Keratinocyte (primary cell): ENCODE data around the gene KSR2. TPM values are rescaled to one million over a fixed set of nuclear protein-coding genes. Genes with fewer than 3 reads are reported as not detected.

Experiments
- DNase-seq: peaks from one replicate; pipeline ENCODE4 v3.0.0-alpha.2; 2011; ENCODE audit warnings: low read depth, missing footprints, low spot score
- FAIRE-seq: peaks from 2 replicates; lab custom pipeline; 2011; peaks lifted over from hg19 to GRCh38; lab: Jason Lieb, UNC
- H2AFZ ChIP-seq: 2 replicates; pipeline ENCODE4 v1.6.0; 2012; ENCODE audit warnings: low read length, control low read depth, inconsistent platforms; ENCODE audit not compliant: control insufficient read depth
- H3K27ac ChIP-seq: 2 replicates; pipeline ENCODE4 v1.5.1; 2011; ENCODE audit warnings: low read length; ENCODE audit not compliant: control insufficient read depth, insufficient read depth
- H3K27me3 ChIP-seq: 3 replicates; pipeline ENCODE4 v1.6.0; 2011; ENCODE audit warnings: low read length; ENCODE audit not compliant: control insufficient read depth, insufficient read depth; ENCODE audit errors: extremely low read depth
- H3K36me3 ChIP-seq, 2 experiments: 2 replicates in 1 of 2; 3 replicates in 1 of 2; pipeline ENCODE4 v1.5.1; 2011; ENCODE audit warnings: low read length in 2 of 2, mild to moderate bottlenecking in 1 of 2; ENCODE audit not compliant: control insufficient read depth in 2 of 2, insufficient read depth in 2 of 2; ENCODE audit errors: extremely low read depth in 1 of 2
- H3K4me1 ChIP-seq: 3 replicates; pipeline ENCODE4 v1.5.1; 2011; ENCODE audit warnings: low read length; ENCODE audit not compliant: control insufficient read depth, insufficient read depth; ENCODE audit errors: extremely low read depth
- H3K4me2 ChIP-seq: 3 replicates; pipeline ENCODE4 v1.6.0; 2011; ENCODE audit warnings: low read depth, low read length; ENCODE audit not compliant: control insufficient read depth, insufficient read depth; ENCODE audit errors: extremely low read depth
- H3K4me3 ChIP-seq, 3 experiments: fragments of 200-600 bp in 1 of 3; sonication (generic) in 1 of 3; 2 replicates in 2 of 3; 3 replicates in 1 of 3; pipeline ENCODE4 v1.5.1; 2011 to 2016; ENCODE audit warnings: low read length in 3 of 3, mild to moderate bottlenecking in 3 of 3, control low read depth in 2 of 3, inconsistent platforms in 1 of 3, low read depth in 1 of 3, mixed read lengths in 1 of 3, mixed run types in 1 of 3, moderate library complexity in 1 of 3; ENCODE audit not compliant: control insufficient read depth in 2 of 3, insufficient read depth in 2 of 3; ENCODE audit errors: extremely low read depth in 1 of 3
- H3K79me2 ChIP-seq: 2 replicates; pipeline ENCODE4 v1.6.0; 2012; ENCODE audit warnings: low read length; ENCODE audit not compliant: control insufficient read depth, insufficient read depth
- H3K9ac ChIP-seq: 3 replicates; pipeline ENCODE4 v1.6.0; 2011; ENCODE audit warnings: low read length; ENCODE audit not compliant: control insufficient read depth, insufficient read depth; ENCODE audit errors: extremely low read depth
- H3K9me1 ChIP-seq: 3 replicates; pipeline ENCODE4 v1.6.0; 2011; ENCODE audit warnings: low read length; ENCODE audit not compliant: control insufficient read depth, insufficient read depth; ENCODE audit errors: extremely low read depth
- H3K9me3 ChIP-seq: 2 replicates; pipeline ENCODE4 v1.5.1; 2012; ENCODE audit warnings: low read depth, low read length; ENCODE audit not compliant: control insufficient read depth
- H4K20me1 ChIP-seq: 3 replicates; pipeline ENCODE4 v1.6.0; 2011; ENCODE audit warnings: low read length; ENCODE audit not compliant: control insufficient read depth, insufficient read depth; ENCODE audit errors: extremely low read depth
- CTCF ChIP-seq, 3 experiments: IDR thresholded peaks in 1 of 3; conservative IDR thresholded peaks in 1 of 3; optimal IDR thresholded peaks in 1 of 3; 2 replicates in 2 of 3; 3 replicates in 1 of 3; pipeline versions ENCODE3 to v1.5.1; 2011; ENCODE audit warnings: low read length in 3 of 3, mild to moderate bottlenecking in 3 of 3, moderate library complexity in 2 of 3, control low read depth in 1 of 3, inconsistent platforms in 1 of 3; ENCODE audit not compliant: insufficient read depth in 2 of 3; ENCODE audit errors: extremely low read depth in 1 of 3
- EZH2 ChIP-seq: IDR thresholded peaks from one replicate; pipeline ENCODE4 v1.6.1; 2012; ENCODE audit warnings: inconsistent platforms, mild to moderate bottlenecking, low read length, moderate library complexity
- dilution Hi-C: fragments of 300-500 bp; cut with MboI; formaldehyde crosslinking; loops from one replicate; pipeline ENCODE4 v1.7.0; 2020; ENCODE audit warnings: low sequenced_read_pairs; ENCODE audit not compliant: extremely low pct_ligation_motif_present
- polyA plus RNA-seq, 5 experiments: library from polyadenylated mRNA; depleted of rRNA in 3 of 5; stranded (reverse) in 3 of 5; stranded (forward) in 1 of 5; unstranded in 1 of 5; fragments of >200 nt; gene quantifications; 1 replicate in 1 of 5; 2 replicates in 3 of 5; 3 replicates in 1 of 5; pipeline versions ENCODE4 v1.2.1 to v1.2.3, GENCODE V29; 2011 to 2012; ENCODE audit warnings: missing spikeins in 2 of 5, low read depth in 1 of 5, low replicate concordance in 1 of 5

The KSR2 gene
- polyA plus RNA-seq, 1 donor (not counting 4 experiments of a cell fraction or from before 2014, with no cell fraction given): 0.01 TPM

GRCh38 chr12:117491711-117492110, 477.1 kb downstream of the KSR2 start:
- no peak for TF ChIP-seq CTCF (optimal IDR thresholded peaks at IDR 0.05 in 1 of 3, IDR thresholded peaks at IDR 0.05 in 1 of 3, conservative IDR thresholded peaks at IDR 0.05 in 1 of 3; ENCODE audit: extremely low read depth in 1 of 3, insufficient read depth in 2 of 3, low read length in 3 of 3)
- no peak for TF ChIP-seq EZH2
- no peaks in the 10 kb centered on the region for H4K20me1 ChIP-seq
- H3K4me2 ChIP-seq: no peak overlapping the region
- H3K79me2 ChIP-seq: no peaks in the 10 kb centered on the region
- H3K9me3 ChIP-seq: no peaks in the 10 kb centered on the region
- no peak for FAIRE-seq
- H3K9ac ChIP-seq: no peak overlapping the region
- DNase-seq: no peak
- H3K27ac ChIP-seq: no peak overlapping the region
- H2AFZ ChIP-seq: no peak overlapping the region
- H3K4me3 ChIP-seq: no peak overlapping the region
- H3K27me3 ChIP-seq: no peaks in the 10 kb centered on the region
- H3K36me3 ChIP-seq: no peaks in the 10 kb centered on the region
- H3K4me1 ChIP-seq: no peaks in the 10 kb centered on the region
- no peaks in the 10 kb centered on the region for H3K9me1 ChIP-seq
- dilution Hi-C loops: no loop called here

GRCh38 chr12:117490130-117490529, 478.7 kb downstream of the KSR2 start:
- H3K9me3 ChIP-seq: no peaks in the 10 kb centered on the region
- H2AFZ ChIP-seq: no peak overlapping the region
- H3K79me2 ChIP-seq: no peaks in the 10 kb centered on the region
- no peaks in the 10 kb centered on the region for H3K36me3 ChIP-seq
- H3K4me3 ChIP-seq: no peak overlapping the region
- dilution Hi-C loops: no loop called here
- TF ChIP-seq EZH2: no peak
- no peak for TF ChIP-seq CTCF (optimal IDR thresholded peaks at IDR 0.05 in 1 of 3, IDR thresholded peaks at IDR 0.05 in 1 of 3, conservative IDR thresholded peaks at IDR 0.05 in 1 of 3; ENCODE audit: extremely low read depth in 1 of 3, insufficient read depth in 2 of 3, low read length in 3 of 3)
- H4K20me1 ChIP-seq: no peaks in the 10 kb centered on the region
- H3K9ac ChIP-seq: no peak overlapping the region
- no peak for FAIRE-seq
- no peaks in the 10 kb centered on the region for H3K27me3 ChIP-seq
- no peak overlapping the region for H3K4me2 ChIP-seq
- H3K4me1 ChIP-seq: no peaks in the 10 kb centered on the region
- no peaks in the 10 kb centered on the region for H3K9me1 ChIP-seq
- no peak for DNase-seq
- H3K27ac ChIP-seq: no peak overlapping the region
